CD14-positive monocyte (primary cell): ENCODE measurements around the gene ENTHD1. TPM values are rescaled to one million over a fixed set of nuclear protein-coding genes. Genes with fewer than 3 reads are reported as not detected.

Source experiments
- DNase-seq, 3 donors: peaks; one replicate each; pipeline ENCODE4 v3.0.0-alpha.2; 2011 to 2022
- H2AFZ ChIP-seq: 2 replicates; pipeline ENCODE4 v1.6.0; 2012; ENCODE audit warnings: mild to moderate bottlenecking, low read depth, low read length, inconsistent platforms; ENCODE audit not compliant: insufficient read depth, poor library complexity, severe bottlenecking
- H3K27ac ChIP-seq, 2 donors: 1 replicate in 1 of 2; 2 replicates in 1 of 2; pipeline ENCODE4 v1.5.1; 2012 to 2013; ENCODE audit warnings: low read length in 2 of 2, control low read depth in 1 of 2, inconsistent platforms in 1 of 2, low read depth in 1 of 2, mild to moderate bottlenecking in 1 of 2
- H3K27me3 ChIP-seq, 2 donors: one replicate each; pipeline versions ENCODE4 v1.6.0 to v1.6.1; 2011 to 2013; ENCODE audit warnings: low read length in 2 of 2; ENCODE audit not compliant: control insufficient read depth in 2 of 2, insufficient read depth in 2 of 2
- H3K36me3 ChIP-seq, 2 donors: replicated peaks in 1 of 2; 1 replicate in 1 of 2; 2 replicates in 1 of 2; pipeline versions ENCODE4 v1.5.1 to v1.6.1; 2012 to 2013; ENCODE audit warnings: low read length in 2 of 2, control low read depth in 1 of 2, inconsistent platforms in 1 of 2, mild to moderate bottlenecking in 1 of 2; ENCODE audit not compliant: insufficient read depth in 2 of 2, control insufficient read depth in 1 of 2
- H3K4me1 ChIP-seq, 2 donors: 1 replicate in 1 of 2; 2 replicates in 1 of 2; pipeline versions ENCODE4 v1.5.1 to v1.6.1; 2012 to 2013; ENCODE audit warnings: low read length in 2 of 2, control low read depth in 1 of 2, inconsistent platforms in 1 of 2, mild to moderate bottlenecking in 1 of 2, moderate library complexity in 1 of 2; ENCODE audit not compliant: insufficient read depth in 2 of 2, control insufficient read depth in 1 of 2
- H3K4me2 ChIP-seq: replicated peaks from 2 replicates; pipeline ENCODE3; 2012; ENCODE audit warnings: low read length, moderate library complexity, mild to moderate bottlenecking; ENCODE audit not compliant: poor library complexity, severe bottlenecking; ENCODE audit errors: extremely low read depth
- H3K4me3 ChIP-seq, 3 experiments: fragments of 200-600 bp in 1 of 3; sonication (generic) in 1 of 3; replicated peaks in 1 of 3; 1 replicate in 2 of 3; 2 replicates in 1 of 3; pipeline ENCODE4 v1.5.1; 2011 to 2013; ENCODE audit warnings: low read length in 3 of 3, mild to moderate bottlenecking in 3 of 3, control low read depth in 2 of 3, low read depth in 2 of 3, inconsistent platforms in 1 of 3, moderate library complexity in 1 of 3
- H3K79me2 ChIP-seq: 2 replicates; pipeline ENCODE4 v1.6.0; 2012; ENCODE audit warnings: mild to moderate bottlenecking, control low read depth, inconsistent platforms, low read length, moderate library complexity; ENCODE audit not compliant: insufficient read depth
- H3K9ac ChIP-seq: 2 replicates; pipeline ENCODE4 v1.6.0; 2017; ENCODE audit warnings: low read length, mild to moderate bottlenecking; ENCODE audit not compliant: insufficient read depth, poor library complexity, severe bottlenecking
- H3K9me3 ChIP-seq, 2 donors: replicated peaks in 1 of 2; 1 replicate in 1 of 2; 2 replicates in 1 of 2; pipeline versions ENCODE4 v1.5.1 to v1.6.1; 2012 to 2013; ENCODE audit warnings: low read length in 2 of 2, control low read depth in 1 of 2; ENCODE audit not compliant: control insufficient read depth in 1 of 2, insufficient read depth in 1 of 2
- H4K20me1 ChIP-seq: 2 replicates; pipeline ENCODE4 v1.6.0; 2012; ENCODE audit warnings: mild to moderate bottlenecking, low read length, control low read depth, moderate library complexity; ENCODE audit not compliant: insufficient read depth
- H3K27ac Mint-ChIP-seq, 7 donors: one replicate each; pipeline ENCODE4 v1.8.0; 2020; ENCODE audit warnings: mild to moderate bottlenecking in 7 of 7, mixed read lengths in 7 of 7, moderate library complexity in 6 of 7, inconsistent platforms in 2 of 7
- H3K27me3 Mint-ChIP-seq, 3 donors: one replicate each; pipeline ENCODE4 v1.8.0; 2021 to 2022; ENCODE audit warnings: low read depth in 3 of 3, mild to moderate bottlenecking in 3 of 3, mixed read lengths in 3 of 3, moderate library complexity in 3 of 3, inconsistent platforms in 1 of 3
- H3K36me3 Mint-ChIP-seq, 2 donors: one replicate each; pipeline ENCODE4 v1.8.0; 2020; ENCODE audit warnings: mixed read lengths in 2 of 2, inconsistent platforms in 1 of 2, mild to moderate bottlenecking in 1 of 2
- H3K4me1 Mint-ChIP-seq: one replicate; pipeline ENCODE4 v1.8.0; 2020; ENCODE audit warnings: mild to moderate bottlenecking, mixed read lengths
- H3K4me3 Mint-ChIP-seq, 2 donors: one replicate each; pipeline ENCODE4 v1.8.0; 2020; ENCODE audit warnings: mild to moderate bottlenecking in 2 of 2, mixed read lengths in 2 of 2, moderate library complexity in 1 of 2
- H3K9me3 Mint-ChIP-seq, 7 donors: one replicate each; pipeline ENCODE4 v1.8.0; 2020 to 2022; ENCODE audit warnings: mixed read lengths in 7 of 7, mild to moderate bottlenecking in 6 of 7, moderate library complexity in 6 of 7, inconsistent platforms in 2 of 7
- WGBS: methylation state at CpG from one replicate; pipeline ENCODE4 v1.1.5; 2013; ENCODE audit warnings: missing lambda C conversion rate; ENCODE audit not compliant: insufficient coverage; 5-methylcytosine and 5-hydroxymethylcytosine counted together
- intact Hi-C, 2 donors: fragments of 100-400 bp; cut with micrococcal nuclease; formaldehyde crosslinking; loops; one replicate each; pipeline versions ENCODE4 v1.15.0 to v1.15.1; 2023
- polyA plus RNA-seq, 3 donors: library from polyadenylated mRNA; depleted of rRNA in 1 of 3; unstranded in 2 of 3; stranded (reverse) in 1 of 3; fragments of 300-500 nt in 2 of 3; fragments of >200 nt in 1 of 3; fragmentation: Illumina TruSeq in 2 of 3; gene quantifications; 1 replicate in 2 of 3; 2 replicates in 1 of 3; pipeline ENCODE4 v1.2.3, GENCODE V29; 2012 to 2021
- small RNA-seq: library from RNA; depleted of rRNA; stranded (forward); fragments of <200 nt; gene quantifications from one replicate; pipeline ENCODE3, GENCODE V24; 2012; ENCODE audit warnings: low read depth; ENCODE audit not compliant: insufficient read length
- TF ChIP-seq, protein P1 (sequence below): fragments of 200-600 bp; IDR thresholded peaks from one replicate; pipeline ENCODE4 v1.8.0; 2022; ENCODE audit warnings: antibody characterized with exemption, mild to moderate bottlenecking

Gene ENTHD1
- polyA plus RNA-seq, 3 donors, result not detected

DNA sequence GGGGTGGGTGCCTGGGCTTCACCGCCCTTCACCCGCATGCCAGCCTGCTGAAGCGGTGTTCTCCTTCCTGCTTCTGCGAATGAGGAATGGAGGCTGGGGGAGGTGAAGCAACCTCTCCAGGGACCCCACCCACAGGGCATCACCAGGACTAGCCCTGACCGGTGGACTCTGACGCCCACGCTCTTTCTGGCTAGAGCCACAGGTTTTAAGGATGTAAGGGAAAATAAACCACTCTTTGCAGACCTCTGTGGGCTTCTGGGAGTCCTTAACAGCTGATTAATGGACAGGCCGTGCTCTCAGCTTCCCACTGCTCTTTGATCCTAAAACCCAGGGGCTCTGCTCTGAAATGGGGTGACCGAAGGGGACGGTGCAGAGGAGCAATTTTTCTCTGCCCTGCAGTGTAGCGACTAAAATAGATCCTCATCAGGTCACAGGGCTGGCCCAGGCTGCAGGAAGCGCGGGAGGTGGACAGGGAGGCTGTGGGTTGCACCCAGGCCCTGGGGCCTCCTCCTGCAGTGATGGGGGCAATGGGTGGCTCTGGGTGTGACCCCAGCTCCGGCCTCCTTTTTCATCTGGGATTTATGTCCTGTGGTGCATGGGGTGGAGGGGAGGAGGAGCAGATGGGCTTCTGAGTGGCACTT, 195.7 kb downstream of the ENTHD1 start:
- intact Hi-C loops, result no loop called here
- no peaks in the 10 kb centered on the region for H3K27me3 ChIP-seq
- H2AFZ ChIP-seq, result no peak overlapping the region
- H3K79me2 ChIP-seq, result no peaks in the 10 kb centered on the region
- H3K9me3 ChIP-seq, result no peaks in the 10 kb centered on the region
- no peaks in the 10 kb centered on the region for H3K4me1 Mint-ChIP-seq
- peaks cover 0 to 2% (median 0%) of the 10 kb centered on the region in 7 donors for H3K9me3 Mint-ChIP-seq
- H3K27ac ChIP-seq, result no peak overlapping the region
- DNase-seq, result no peak
- H3K4me3 Mint-ChIP-seq, result no peak overlapping the region
- H3K9ac ChIP-seq, result no peak overlapping the region
- H3K27me3 Mint-ChIP-seq, result peaks cover 7 to 22% (median 14%) of the 10 kb centered on the region in 3 donors
- H3K36me3 ChIP-seq, result no peaks in the 10 kb centered on the region
- no peak overlapping the region for H3K4me2 ChIP-seq
- TF ChIP-seq, protein P1, sequence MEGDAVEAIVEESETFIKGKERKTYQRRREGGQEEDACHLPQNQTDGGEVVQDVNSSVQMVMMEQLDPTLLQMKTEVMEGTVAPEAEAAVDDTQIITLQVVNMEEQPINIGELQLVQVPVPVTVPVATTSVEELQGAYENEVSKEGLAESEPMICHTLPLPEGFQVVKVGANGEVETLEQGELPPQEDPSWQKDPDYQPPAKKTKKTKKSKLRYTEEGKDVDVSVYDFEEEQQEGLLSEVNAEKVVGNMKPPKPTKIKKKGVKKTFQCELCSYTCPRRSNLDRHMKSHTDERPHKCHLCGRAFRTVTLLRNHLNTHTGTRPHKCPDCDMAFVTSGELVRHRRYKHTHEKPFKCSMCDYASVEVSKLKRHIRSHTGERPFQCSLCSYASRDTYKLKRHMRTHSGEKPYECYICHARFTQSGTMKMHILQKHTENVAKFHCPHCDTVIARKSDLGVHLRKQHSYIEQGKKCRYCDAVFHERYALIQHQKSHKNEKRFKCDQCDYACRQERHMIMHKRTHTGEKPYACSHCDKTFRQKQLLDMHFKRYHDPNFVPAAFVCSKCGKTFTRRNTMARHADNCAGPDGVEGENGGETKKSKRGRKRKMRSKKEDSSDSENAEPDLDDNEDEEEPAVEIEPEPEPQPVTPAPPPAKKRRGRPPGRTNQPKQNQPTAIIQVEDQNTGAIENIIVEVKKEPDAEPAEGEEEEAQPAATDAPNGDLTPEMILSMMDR, result no peak
- no peaks in the 10 kb centered on the region for H3K4me1 ChIP-seq
- WGBS, result 79% methylated on average over 6 of the region's 14 CpGs
- H4K20me1 ChIP-seq, result no peaks in the 10 kb centered on the region
- no peaks in the 10 kb centered on the region for H3K36me3 Mint-ChIP-seq
- H3K4me3 ChIP-seq, result no peak overlapping the region
- H3K27ac Mint-ChIP-seq, result no peak overlapping the region

DNA sequence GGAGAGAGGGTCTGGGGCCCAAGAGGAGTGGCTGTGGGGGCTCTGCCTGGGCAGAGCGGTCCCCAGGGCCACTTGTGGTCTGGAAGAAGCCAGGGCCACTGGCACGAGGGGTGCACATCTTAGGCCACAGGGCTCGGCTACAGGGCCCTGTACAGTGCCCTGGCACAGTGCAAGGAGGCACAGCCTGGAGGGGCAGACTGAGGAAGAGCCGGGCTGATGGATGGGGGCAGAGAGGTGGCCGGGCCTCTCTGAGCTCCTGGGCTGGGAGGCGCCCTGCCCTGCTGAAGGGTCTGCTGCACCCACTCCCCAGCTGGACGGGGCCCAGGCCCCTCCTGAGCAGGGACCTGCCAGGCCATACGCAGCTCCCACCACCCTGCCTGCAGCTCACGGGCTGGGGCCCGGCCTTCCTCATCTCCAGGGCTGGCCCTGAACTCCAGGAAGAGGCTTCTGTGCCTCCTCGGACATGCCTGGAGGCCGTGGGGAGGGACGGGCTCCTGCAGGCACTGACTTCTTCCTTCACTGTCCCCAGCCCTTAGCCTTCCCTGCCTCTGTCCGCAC, 199.5 kb downstream of the ENTHD1 start:
- Mint-ChIP-seq H3K4me3 (no peak overlapping the region), H3K4me1 (no peaks in the 10 kb centered on the region), H3K27ac (peak overlapping the region in 1 of 7 donors; percentile 6), H3K27me3 (peaks cover 25 to 50% (median 40%) of the 10 kb centered on the region in 3 donors), H3K36me3 (no peaks in the 10 kb centered on the region), H3K9me3 (peaks cover 0 to 2% (median 0%) of the 10 kb centered on the region in 7 donors)
- Histone ChIP-seq H3K79me2 (no peaks in the 10 kb centered on the region), H3K9ac (no peak overlapping the region), H3K4me2 (no peak overlapping the region), H3K9me3 (no peaks in the 10 kb centered on the region), H3K27me3 (peaks cover 0 to 18% of the 10 kb centered on the region in 2 donors), H3K4me1 (no peaks in the 10 kb centered on the region), H3K36me3 (no peaks in the 10 kb centered on the region), H2AFZ (no peak overlapping the region), H3K4me3 (no peak overlapping the region), H3K27ac (no peak overlapping the region), H4K20me1 (no peaks in the 10 kb centered on the region)
- 66% methylated on average over 14 of the region's 14 CpGs for WGBS
- DNase-seq, result no peak
- intact Hi-C loops, result no loop called here
- TF ChIP-seq, protein P1, result no peak

Small RNA genes lying within 50 kb of the gene (small RNA-seq; reads per million reads assigned to genes)
- gene RN7SKP210, result not detected

Other genes with a start within 250 kb of the ENTHD1 start
- gene GRAP2, start 7.3 kb upstream of the ENTHD1 start, polyA plus RNA-seq, result 1 to 10 TPM in 1 of 3 donors, under 1 TPM in 2; 0.05 to 4.2 (median 0.97) TPM
- under 1 TPM in 1 of 3 donors, not detected in 2; 0.13 TPM for gene TMA7B, start 66.6 kb upstream of the ENTHD1 start, polyA plus RNA-seq
- gene FAM83F, start 101.2 kb upstream of the ENTHD1 start, polyA plus RNA-seq, result under 1 TPM in 1 of 3 donors, not detected in 2; 0.01 TPM